ENCODE results near the gene ELF1.

The ELF1 gene

DNA sequence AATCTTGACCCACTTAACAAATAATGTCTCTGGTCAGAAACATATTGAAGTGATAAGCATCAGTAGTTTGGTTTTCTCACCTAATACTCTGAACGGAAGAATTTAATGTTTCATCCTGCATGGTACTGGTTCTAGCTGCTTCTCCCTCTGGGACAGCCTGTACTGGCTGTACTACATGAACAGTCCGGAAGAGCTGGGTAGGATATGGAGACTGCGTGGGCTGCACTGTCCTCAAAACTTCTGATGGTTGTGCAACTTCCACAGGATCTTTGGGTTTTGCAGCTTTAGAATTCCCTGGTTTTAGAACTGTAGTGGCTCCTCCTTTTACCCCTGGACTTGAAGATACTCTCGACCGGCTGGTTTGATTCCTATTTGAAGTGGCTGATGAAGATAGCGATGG, 78.3 kb downstream of the ELF1 start:
- no peaks in the 10 kb centered on the region for H3F3A ChIP-seq (ENCODE audit: insufficient read depth, low read length)
- no peaks in the 10 kb centered on the region; the same call in 1 of the 2 replicates for H3K36me3 ChIP-seq (replicated peaks; ENCODE audit: insufficient read depth, low read length)
- no peak for DNase-seq

GRCh38 chr13:40933508-40934204, 85.5 kb downstream of the ELF1 start:
- Histone ChIP-seq H3K36me3 (replicated peaks; ENCODE audit: insufficient read depth, low read length) (no peaks in the 10 kb centered on the region), H3K9me2 (replicated peaks; ENCODE audit: insufficient read depth, low read length) (no peaks in the 10 kb centered on the region), H3K27me3 (replicated peaks; ENCODE audit: insufficient read depth, low read length) (no peaks in the 10 kb centered on the region), H3F3A (ENCODE audit: insufficient read depth, low read length) (no peaks in the 10 kb centered on the region; the same call in 1 of the 2 replicates), H3K79me2 (ENCODE audit: low read length) (peaks cover 10% of the 10 kb centered on the region; the same call in 1 of the 2 replicates), H4K20me1 (ENCODE audit: insufficient read depth, low read length) (no peaks in the 10 kb centered on the region), H2AFZ (ENCODE audit: low read length) (no peak overlapping the region), H3K27ac (ENCODE audit: low read length) (no peak overlapping the region), H3K9me3 (replicated peaks; ENCODE audit: insufficient read depth, low read length) (no peaks in the 10 kb centered on the region), H3K9ac (ENCODE audit: low read length) (no peak overlapping the region), H3K4me2 (ENCODE audit: low read depth, low read length) (no peak overlapping the region), H3K4me3 (ENCODE audit: low read length) (no peak overlapping the region), H3K4me1 (ENCODE audit: low read length) (no peaks in the 10 kb centered on the region)
- TF ChIP-seq CTCF (IDR thresholded peaks at IDR 0.05; ENCODE audit: low read length) (no peak), EZH2 (optimal IDR thresholded peaks at IDR 0.05; ENCODE audit: low read depth, low read length) (no peak), EZH2phosphoT487 (IDR thresholded peaks at IDR 0.05; ENCODE audit: low read length) (no peak)
- DNase-seq: peak; percentile 15

More for the DNA sequence above, 78.3 kb downstream of the ELF1 start:
- Histone ChIP-seq H3K9me2 (replicated peaks; ENCODE audit: insufficient read depth, low read length) (no peaks in the 10 kb centered on the region), H3K4me3 (ENCODE audit: low read length) (no peak overlapping the region), H3K27ac (ENCODE audit: low read length) (no peak overlapping the region), H3K27me3 (replicated peaks; ENCODE audit: insufficient read depth, low read length) (no peaks in the 10 kb centered on the region), H3K9me3 (replicated peaks; ENCODE audit: insufficient read depth, low read length) (no peaks in the 10 kb centered on the region), H4K20me1 (ENCODE audit: insufficient read depth, low read length) (no peaks in the 10 kb centered on the region), H3K4me2 (ENCODE audit: low read depth, low read length) (no peak overlapping the region), H3K79me2 (ENCODE audit: low read length) (peaks cover 27% of the 10 kb centered on the region), H2AFZ (ENCODE audit: low read length) (no peak overlapping the region), H3K9ac (ENCODE audit: low read length) (no peak overlapping the region), H3K4me1 (ENCODE audit: low read length) (no peaks in the 10 kb centered on the region)
- no peak for TF ChIP-seq EZH2 (optimal IDR thresholded peaks at IDR 0.05; ENCODE audit: low read depth, low read length)
- no peak for TF ChIP-seq EZH2phosphoT487 (IDR thresholded peaks at IDR 0.05; ENCODE audit: low read length)
- TF ChIP-seq CTCF (IDR thresholded peaks at IDR 0.05; ENCODE audit: low read length): no peak

GRCh38 chr13:40932252-40932651, 86.9 kb downstream of the ELF1 start:
- Histone ChIP-seq H3K4me1 (ENCODE audit: low read length) (no peaks in the 10 kb centered on the region), H3K27ac (ENCODE audit: low read length) (no peak overlapping the region), H3K36me3 (replicated peaks; ENCODE audit: insufficient read depth, low read length) (no peaks in the 10 kb centered on the region), H3K9ac (ENCODE audit: low read length) (no peak overlapping the region), H3K4me3 (ENCODE audit: low read length) (no peak overlapping the region), H4K20me1 (ENCODE audit: insufficient read depth, low read length) (no peaks in the 10 kb centered on the region), H3K79me2 (ENCODE audit: low read length) (peaks cover 5% of the 10 kb centered on the region; the same call in 1 of the 2 replicates), H3K4me2 (ENCODE audit: low read depth, low read length) (no peak overlapping the region), H3K9me3 (replicated peaks; ENCODE audit: insufficient read depth, low read length) (no peaks in the 10 kb centered on the region), H3K9me2 (replicated peaks; ENCODE audit: insufficient read depth, low read length) (no peaks in the 10 kb centered on the region), H3F3A (ENCODE audit: insufficient read depth, low read length) (no peaks in the 10 kb centered on the region; the same call in 1 of the 2 replicates), H2AFZ (ENCODE audit: low read length) (no peak overlapping the region), H3K27me3 (replicated peaks; ENCODE audit: insufficient read depth, low read length) (no peaks in the 10 kb centered on the region)
- no peak for TF ChIP-seq EZH2phosphoT487 (IDR thresholded peaks at IDR 0.05; ENCODE audit: low read length)
- no peak for TF ChIP-seq CTCF (IDR thresholded peaks at IDR 0.05; ENCODE audit: low read length)
- TF ChIP-seq EZH2 (optimal IDR thresholded peaks at IDR 0.05; ENCODE audit: low read depth, low read length): no peak
- no peak for DNase-seq

All from MM.1S (cell line).